K562 treated with DMSO at 1 percent for 24 hours (cell line): ENCODE results near the gene ZCCHC13. TPM values are rescaled to one million over a fixed set of nuclear protein-coding genes. Genes with fewer than 3 reads are reported as not detected.

Source experiments
- total RNA-seq: library from RNA; unstranded; fragments of 300-600 nt; gene quantifications from 2 replicates; pipeline ENCODE4 v1.2.3, GENCODE V29; 2022; ENCODE audit warnings: low read depth; ENCODE audit not compliant: insufficient read depth

Gene ZCCHC13
- not detected in 2 replicates for total RNA-seq

DNA sequence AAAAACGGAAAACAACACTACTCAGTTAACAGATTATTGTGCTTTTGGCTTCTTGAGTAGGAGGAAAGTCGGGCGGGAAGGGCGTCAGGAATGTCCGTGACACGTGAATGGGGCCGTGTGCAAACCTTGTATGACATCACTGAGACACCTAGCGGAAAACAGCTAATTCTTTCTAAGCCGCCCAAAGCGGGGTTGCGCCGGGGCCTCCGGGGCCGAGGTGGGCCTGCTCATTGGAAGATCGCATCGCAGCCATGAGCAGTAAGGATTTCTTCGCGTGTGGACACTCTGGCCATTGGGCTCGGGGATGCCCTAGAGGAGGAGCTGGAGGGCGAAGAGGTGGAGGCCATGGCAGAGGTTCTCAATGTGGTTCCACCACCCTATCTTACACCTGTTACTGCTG, at the start of gene ZCCHC13:
TSS of gene ZCCHC13 (plus strand) at position 165 of the 400 bp plus-strand sequence. CDS start at position 252, 87 bp downstream.

Other genes starting within 250 kb of the ZCCHC13 start
- 0.06 TPM in 1 of 2 replicates, not detected in the other for gene SLC16A2, start 117.3 kb downstream of the ZCCHC13 start, total RNA-seq